ENCODE measurements around the gene TRIM37.
A peak's percentile ranks its signal among the peaks of the same experiment; 100 is the strongest.

TRIM37 gene

GRCh38 chr17:59030811-59031210 lies 75.9 kb downstream of the TRIM37 start:
- FAIRE-seq, result no peak

GRCh38 chr17:59028328-59028727 lies 78.4 kb downstream of the TRIM37 start:
- FAIRE-seq, result no peak

DNA sequence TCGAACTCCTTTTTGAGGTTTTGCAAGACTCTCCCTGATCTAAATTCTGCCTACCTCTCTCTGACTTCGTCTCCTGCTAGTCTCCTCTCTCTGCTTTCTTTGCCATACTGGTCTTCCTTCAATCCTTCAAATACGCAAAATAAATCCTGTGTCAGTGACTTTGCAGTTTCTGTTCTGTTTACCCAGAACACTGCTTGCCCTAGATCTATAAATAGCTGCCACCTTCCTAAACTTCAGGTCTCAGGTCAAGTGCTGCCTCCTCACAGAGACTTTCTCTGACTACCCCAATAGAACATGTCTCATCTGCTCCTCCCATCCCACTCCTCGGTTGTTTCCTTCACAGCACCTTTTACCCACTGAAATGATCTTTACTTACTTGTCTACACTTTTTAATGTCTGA lies 78.9 kb downstream of the TRIM37 start:
- no peak for FAIRE-seq

DNA sequence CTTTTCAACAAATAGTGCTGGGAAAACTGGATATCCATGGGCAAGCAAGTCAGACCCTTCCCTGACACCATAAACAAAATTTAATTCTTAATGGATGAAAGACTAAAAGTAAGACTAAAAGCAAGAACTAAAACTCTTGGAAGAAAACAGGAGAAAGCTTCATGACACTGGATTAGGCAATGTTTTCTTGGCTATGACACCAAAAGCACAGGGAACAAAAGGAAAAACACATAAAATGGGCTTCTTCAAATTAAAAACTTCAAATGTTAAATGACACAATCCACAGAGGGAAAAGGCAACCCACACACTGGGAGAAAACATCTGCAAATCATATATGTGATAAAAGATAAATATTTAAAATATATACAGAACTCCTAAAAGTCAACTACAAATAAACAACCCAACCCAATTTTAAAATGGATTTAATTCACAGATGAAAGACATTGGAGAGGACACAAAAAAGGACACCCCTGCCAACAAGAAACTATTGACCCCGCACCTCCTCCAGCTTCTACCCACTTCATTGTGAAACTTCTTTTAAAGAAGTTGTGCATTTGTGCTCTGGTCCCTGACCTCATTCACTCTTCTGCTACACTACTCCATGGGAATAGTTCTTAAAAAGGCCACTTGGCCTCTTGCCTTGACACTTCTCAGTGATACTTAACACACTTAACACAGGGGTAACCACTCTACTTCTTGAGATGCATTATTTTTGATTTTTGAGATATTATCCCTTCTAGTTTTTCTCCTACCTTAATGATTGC lies 80.3 kb downstream of the TRIM37 start:
- no peak for FAIRE-seq

- FAIRE-seq, result no peak
Observed at GRCh38 chr17:59024916-59025315, 81.8 kb downstream of the TRIM37 start.

GRCh38 chr17:59018019-59018418 lies 88.7 kb downstream of the TRIM37 start:
- no peak for FAIRE-seq

GRCh38 chr17:59011975-59012374 lies 94.7 kb downstream of the TRIM37 start:
- no peak for FAIRE-seq

DNA sequence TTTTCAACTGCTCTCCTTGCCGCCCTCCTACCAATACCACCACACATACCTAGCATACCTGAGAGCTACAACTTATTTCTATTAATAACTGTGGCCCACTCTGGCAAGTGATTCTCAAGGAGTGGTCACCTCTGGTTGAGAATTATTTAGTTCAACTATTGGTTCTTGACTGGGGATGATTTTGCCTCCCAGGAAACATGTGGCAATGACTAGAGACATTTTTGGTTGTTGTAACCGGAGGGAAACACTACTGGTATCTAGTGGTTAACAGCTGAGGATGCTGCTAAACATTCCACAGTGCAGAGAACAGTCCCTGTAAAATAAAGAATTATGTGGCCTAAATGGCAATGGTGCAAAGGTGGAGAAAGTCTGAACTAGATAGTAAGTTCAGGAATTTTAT lies 96.7 kb downstream of the TRIM37 start:
- FAIRE-seq, result no peak

- FAIRE-seq, result no peak
Observed at GRCh38 chr17:59008737-59009136, 97.9 kb downstream of the TRIM37 start.

DNA sequence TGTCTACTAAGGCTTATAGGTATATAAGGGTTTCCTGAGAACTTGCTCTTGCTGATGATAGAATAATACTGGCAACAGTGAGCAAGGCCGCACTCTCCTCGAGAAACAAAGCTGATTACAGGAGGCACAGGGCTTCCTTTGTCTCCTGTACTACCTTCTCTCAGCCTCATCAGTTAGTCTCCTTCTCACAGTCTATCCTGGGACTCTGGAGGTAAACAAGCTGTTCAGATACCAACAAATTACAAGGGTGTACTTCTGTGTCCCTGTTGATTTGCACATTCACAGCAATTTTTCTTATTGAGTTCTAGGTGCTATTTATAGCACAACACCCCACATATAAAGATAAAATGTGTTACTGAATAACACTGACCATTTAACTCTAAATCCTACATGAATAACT lies 98.7 kb downstream of the TRIM37 start:
- FAIRE-seq, result no peak

DNA sequence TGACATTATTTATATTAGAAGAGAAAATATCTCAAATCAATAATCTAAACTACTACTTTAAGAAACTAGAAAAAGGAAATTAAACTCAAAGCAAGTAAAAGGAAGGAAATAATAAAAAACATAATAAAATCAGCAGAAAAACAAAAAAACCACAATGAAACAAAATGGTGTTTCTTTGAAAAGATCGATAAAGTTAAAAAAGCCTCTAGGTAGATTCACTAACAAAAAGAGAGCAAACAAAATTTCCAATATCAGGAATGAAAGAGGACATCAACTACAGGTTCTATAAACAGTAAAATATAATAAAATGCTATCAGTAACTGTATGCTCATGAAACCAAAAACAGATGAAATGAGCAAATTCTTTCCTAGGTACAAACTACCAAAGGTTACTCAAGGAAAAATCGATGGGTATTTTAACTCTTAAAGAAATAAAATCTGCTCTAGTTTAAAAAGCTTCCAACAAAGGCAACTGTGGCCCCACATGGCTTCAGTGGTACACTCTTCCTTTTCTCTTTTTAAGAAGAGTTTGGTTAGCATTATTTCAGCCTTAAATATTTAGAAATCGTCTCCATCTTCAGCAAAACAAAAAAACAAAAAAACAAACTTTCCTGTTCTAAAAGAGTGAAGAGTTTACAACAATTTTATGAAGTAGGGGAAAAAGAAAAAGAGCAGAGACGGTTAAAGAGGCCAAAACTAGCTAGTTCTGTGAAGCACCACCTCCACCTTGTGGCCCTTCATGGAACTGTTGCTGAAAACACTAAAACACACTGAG lies 102.2 kb downstream of the TRIM37 start:
- FAIRE-seq, result peak; percentile 98

DNA sequence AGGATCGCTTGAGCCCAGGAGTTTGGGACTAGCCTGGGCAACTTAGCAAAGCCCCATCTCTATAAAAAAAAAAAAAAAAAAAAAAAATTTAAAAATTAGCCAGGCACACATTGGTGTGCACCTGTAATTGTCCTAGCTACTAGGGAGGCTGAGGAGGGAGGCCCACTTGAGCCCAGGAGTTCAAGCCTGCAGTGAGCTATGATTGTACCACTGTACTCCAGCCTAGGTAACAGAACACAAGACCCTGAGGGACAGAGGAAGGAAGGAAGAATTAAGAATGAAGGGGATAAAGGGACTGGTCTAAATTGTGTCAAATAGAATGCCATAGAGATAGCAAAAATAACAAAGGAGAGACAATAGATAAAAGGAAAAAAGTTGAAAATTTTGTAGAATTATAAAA lies 102.8 kb downstream of the TRIM37 start:
- FAIRE-seq, result no peak

- no peak for FAIRE-seq
Observed at GRCh38 chr17:59002848-59003247, 103.8 kb downstream of the TRIM37 start.

GRCh38 chr17:59002126-59002525 lies 104.6 kb downstream of the TRIM37 start:
- FAIRE-seq, result no peak

GRCh38 chr17:59001158-59001814 lies 105.4 kb downstream of the TRIM37 start:
- no peak for FAIRE-seq

DNA sequence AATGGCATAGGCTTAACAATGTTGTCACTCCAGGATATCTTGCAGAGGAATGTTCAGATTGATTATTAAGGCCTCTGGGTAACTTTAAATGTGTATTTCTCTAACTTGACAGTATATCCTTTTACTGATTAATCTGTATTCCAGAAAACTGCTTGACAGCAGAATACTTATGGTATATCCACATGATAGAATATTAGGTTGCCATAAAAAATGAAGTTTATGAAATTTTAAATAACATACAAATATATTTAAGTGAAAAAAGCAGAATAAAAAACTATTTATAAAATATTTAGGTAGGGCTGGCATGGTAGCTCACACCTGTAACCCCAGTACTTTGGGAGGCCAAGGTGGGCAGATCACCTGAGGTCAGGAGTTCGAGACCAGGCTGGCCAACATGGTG lies 106.7 kb downstream of the TRIM37 start:
- no peak for FAIRE-seq

DNA sequence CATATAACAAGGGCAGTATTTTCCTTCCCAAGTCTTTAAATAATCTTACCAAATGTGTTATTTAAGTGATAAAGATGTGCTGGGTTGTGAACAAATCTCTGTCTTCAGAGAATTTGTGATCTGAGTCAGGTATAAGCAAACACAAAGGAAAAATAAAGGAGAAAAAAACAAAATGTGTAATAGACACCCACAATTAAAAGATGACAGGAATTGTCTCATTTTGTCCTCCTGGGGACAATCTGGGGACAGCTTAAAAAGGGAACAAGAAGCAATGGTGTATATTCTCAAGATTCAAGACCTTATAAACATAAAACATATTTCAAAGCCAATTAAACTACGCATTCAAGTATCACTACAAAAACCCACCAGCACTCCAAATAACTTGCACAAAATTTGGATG lies 107.2 kb downstream of the TRIM37 start:
- no peak for FAIRE-seq

DNA sequence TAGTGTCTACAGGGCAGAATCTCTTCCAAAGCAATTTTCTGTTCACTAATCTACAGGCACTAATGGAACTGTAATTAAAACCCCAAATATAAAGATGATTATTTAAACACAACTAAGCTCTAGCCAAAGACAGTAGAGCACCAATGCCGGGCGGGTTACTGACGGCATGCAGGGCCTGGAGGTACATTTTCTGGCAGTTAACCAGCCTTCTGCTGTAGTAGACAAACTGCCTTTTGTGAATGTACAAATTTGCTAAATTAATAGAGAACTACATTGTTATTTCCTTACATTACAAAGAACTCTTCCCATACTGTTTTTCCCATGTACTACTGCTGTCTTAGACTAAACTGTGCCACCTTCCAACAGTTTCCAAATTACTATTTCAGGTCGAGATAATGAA lies 107.8 kb downstream of the TRIM37 start:
- no peak for FAIRE-seq

DNA sequence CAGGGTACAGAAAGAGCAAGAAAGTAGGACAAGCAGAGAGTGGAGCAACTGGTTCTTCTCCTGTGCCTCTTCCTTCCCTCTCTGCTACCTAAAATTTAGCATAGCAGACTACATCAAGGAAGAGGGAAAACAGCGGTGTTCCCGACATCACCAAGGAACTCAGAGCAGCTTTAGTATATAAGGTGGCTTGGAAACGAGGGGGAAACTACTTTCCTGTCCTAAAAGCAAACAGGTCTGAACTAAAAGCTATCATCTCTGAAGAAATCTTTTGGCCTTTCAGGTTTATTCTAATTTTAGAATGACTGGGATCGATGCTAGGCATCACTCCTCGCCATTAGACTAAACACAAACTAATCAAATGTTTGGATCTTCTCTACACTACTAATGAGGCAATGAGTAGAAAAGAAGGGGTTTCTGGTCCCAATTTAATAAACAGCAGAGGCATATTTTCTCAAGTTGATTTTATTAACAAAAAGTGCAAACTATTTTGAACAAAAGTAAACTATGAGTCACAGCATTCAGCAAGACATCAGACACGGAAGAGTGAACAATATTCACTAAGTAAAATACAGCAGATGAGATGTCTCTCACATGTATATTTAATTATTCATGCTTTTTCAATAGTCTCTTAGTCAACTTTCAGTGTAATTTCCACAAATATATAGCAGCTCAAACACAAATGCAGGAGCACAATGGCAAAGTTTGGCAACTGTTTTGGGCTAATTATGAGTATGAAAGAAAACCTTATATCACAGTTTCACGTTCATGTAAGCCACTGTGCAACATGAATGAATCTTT lies 108.7 kb downstream of the TRIM37 start:
- no peak for FAIRE-seq

DNA sequence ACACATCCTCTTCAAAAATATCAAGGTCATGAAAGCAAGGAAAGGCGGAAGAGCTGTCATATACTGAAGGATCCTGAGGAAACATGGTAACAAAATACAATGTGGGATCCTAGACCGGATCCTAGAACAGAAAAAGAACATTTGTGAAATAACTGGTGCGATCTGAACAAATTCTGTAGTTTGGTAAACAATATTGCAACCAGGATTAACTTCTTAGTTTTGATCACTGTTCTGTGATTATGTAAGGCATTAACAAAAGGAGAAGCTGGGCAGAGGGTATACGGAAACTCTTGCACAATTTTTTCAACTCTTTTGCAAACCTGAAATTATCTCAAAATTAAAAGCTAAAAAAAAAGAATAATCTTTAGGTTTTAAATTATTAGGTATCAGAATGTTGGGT lies 109.7 kb downstream of the TRIM37 start:
- FAIRE-seq, result no peak

DNA sequence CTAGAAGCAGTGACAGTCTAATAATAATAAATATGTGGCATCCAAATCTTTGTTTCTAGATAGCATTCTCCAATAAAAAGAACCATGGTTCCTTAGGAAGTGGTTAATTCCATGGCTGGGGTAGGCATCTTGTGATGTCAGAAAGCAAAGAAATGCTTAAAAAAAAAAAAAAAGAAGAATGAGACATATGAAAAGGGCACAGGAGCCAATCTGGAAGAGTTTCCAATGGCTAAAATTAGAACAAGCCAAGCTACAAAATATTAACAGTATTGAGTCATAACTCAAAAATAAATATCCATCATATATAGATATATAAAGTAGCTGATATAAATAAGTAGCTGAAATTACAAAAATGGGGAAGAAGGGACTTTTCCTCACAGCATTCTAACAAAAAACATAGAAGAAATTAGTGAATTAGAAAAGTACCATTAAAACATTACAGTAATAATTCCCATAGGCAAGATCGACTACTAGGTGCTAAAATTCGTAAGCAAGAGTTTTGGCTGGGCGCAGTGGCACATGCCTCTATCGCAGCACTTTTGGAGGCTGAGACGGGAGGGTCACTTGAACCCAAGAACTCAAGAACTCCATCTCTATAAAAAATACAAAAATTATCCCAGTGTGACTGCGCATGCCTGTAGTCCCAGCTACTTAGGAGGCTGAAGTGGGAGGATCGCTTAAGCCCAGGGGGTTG lies 111.3 kb downstream of the TRIM37 start:
- FAIRE-seq, result no peak

- FAIRE-seq, result no peak
Observed at GRCh38 chr17:58993311-58993710, 113.4 kb downstream of the TRIM37 start.

Measured in islet of Langerhans (tissue), 1 donor.